PC-9 (cell line): ENCODE results near the gene SNX6.

Experiments
- CTCF ChIP-seq: fragments of 200-600 bp; sonication (generic); conservative IDR thresholded peaks from 2 replicates; pipeline ENCODE4 v1.6.1; 2017; ENCODE audit warnings: mixed run types, antibody characterized with exemption, mild to moderate bottlenecking, moderate library complexity
- EZH2 ChIP-seq: fragments of 200-600 bp; sonication (generic); IDR thresholded peaks from 2 replicates; pipeline ENCODE4 v1.8.0; 2017; ENCODE audit warnings: antibody characterized with exemption, low read depth

- no peak for TF ChIP-seq CTCF
- TF ChIP-seq EZH2, result no peak
Measured at GRCh38 chr14:34536951-34537676, 92.8 kb downstream of the SNX6 start.
